Thyroid gland (tissue), 4 donors: ENCODE results near the gene SMIM7. TPM values are rescaled to one million over a fixed set of nuclear protein-coding genes. Genes with fewer than 3 reads are reported as not detected.

Experiments
- DNase-seq, 2 donors: peaks; one replicate each; pipeline ENCODE4 v3.0.0-alpha.2; 2019
- H3K27ac ChIP-seq, 3 donors: fragments of 200-600 bp; sonication (generic); 1 replicate in 2 of 3; 2 replicates in 1 of 3; pipeline ENCODE4 v1.5.1; 2016 to 2019; ENCODE audit warnings: mild to moderate bottlenecking in 1 of 3, moderate library complexity in 1 of 3
- H3K27me3 ChIP-seq: fragments of 200-600 bp; sonication (generic); one replicate; pipeline ENCODE4 v1.5.1; 2019
- H3K36me3 ChIP-seq, 2 donors: fragments of 200-600 bp; sonication (generic); one replicate each; pipeline ENCODE4 v1.5.1; 2016 to 2019
- H3K4me1 ChIP-seq, 2 donors: fragments of 200-600 bp; sonication (generic); one replicate each; pipeline ENCODE4 v1.5.1; 2017 to 2019
- H3K4me3 ChIP-seq, 3 donors: fragments of 200-600 bp; sonication (generic); replicated peaks in 1 of 3; 1 replicate in 2 of 3; 2 replicates in 1 of 3; pipeline ENCODE4 v1.5.1; 2016; ENCODE audit warnings: mild to moderate bottlenecking in 1 of 3
- H3K9me3 ChIP-seq: fragments of 200-600 bp; sonication (generic); one replicate; pipeline ENCODE4 v1.5.1; 2017
- POLR2A ChIP-seq, 2 donors: fragments of 450-650 bp; IDR thresholded peaks; one replicate each; pipeline ENCODE4 v1.6.1; 2017; ENCODE audit warnings: antibody characterized with exemption in 2 of 2, mild to moderate bottlenecking in 2 of 2, moderate library complexity in 1 of 2
- WGBS, 2 donors: methylation state at CpG; one replicate each; pipeline ENCODE4 v1.1.5; 2017; 5-methylcytosine and 5-hydroxymethylcytosine counted together
- intact Hi-C: fragments of 100-400 bp; cut with DNase I; formaldehyde crosslinking; loops from one replicate; pipeline ENCODE4 v1.15.1; 2023
- total RNA-seq, 4 donors: library from RNA; depleted of rRNA; stranded (reverse); fragments of >200 nt; gene quantifications; one replicate each; pipeline ENCODE4 v1.2.3, GENCODE V29; 2016
- TF ChIP-seq, protein P1 (sequence below), 6 experiments: fragments of 200-600 bp in 3 of 6; fragments of 450-650 bp in 3 of 6; sonication (generic) in 3 of 6; IDR thresholded peaks; one replicate each; pipeline ENCODE4 v1.5.1; 2016 to 2019; ENCODE audit warnings: antibody characterized with exemption in 6 of 6, mild to moderate bottlenecking in 2 of 6, inconsistent platforms in 1 of 6, moderate library complexity in 1 of 6

Gene SMIM7
- total RNA-seq, 4 donors from 2014 or later = 80.9 to 171 (median 119) TPM

GRCh38 chr19:16638666-16639065 is 21.3 kb downstream of the SMIM7 start:
- no peak overlapping the region for H3K27ac ChIP-seq
- DNase-seq = no peak
- intact Hi-C loops = no loop called here
- peaks cover 17 to 35% of the 10 kb centered on the region in 2 donors for H3K36me3 ChIP-seq
- H3K27me3 ChIP-seq = no peaks in the 10 kb centered on the region
- TF ChIP-seq, protein P1, sequence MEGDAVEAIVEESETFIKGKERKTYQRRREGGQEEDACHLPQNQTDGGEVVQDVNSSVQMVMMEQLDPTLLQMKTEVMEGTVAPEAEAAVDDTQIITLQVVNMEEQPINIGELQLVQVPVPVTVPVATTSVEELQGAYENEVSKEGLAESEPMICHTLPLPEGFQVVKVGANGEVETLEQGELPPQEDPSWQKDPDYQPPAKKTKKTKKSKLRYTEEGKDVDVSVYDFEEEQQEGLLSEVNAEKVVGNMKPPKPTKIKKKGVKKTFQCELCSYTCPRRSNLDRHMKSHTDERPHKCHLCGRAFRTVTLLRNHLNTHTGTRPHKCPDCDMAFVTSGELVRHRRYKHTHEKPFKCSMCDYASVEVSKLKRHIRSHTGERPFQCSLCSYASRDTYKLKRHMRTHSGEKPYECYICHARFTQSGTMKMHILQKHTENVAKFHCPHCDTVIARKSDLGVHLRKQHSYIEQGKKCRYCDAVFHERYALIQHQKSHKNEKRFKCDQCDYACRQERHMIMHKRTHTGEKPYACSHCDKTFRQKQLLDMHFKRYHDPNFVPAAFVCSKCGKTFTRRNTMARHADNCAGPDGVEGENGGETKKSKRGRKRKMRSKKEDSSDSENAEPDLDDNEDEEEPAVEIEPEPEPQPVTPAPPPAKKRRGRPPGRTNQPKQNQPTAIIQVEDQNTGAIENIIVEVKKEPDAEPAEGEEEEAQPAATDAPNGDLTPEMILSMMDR (IDR thresholded peaks at IDR 0.05) = no peak
- TF ChIP-seq POLR2A (IDR thresholded peaks at IDR 0.05) = no peak
- H3K4me1 ChIP-seq = no peaks in the 10 kb centered on the region
- H3K9me3 ChIP-seq = no peaks in the 10 kb centered on the region
- no peak overlapping the region for H3K4me3 ChIP-seq
- WGBS, 2 donors = 94 to 100% methylated on average over 1 of the region's 1 CpG

- intact Hi-C loops = no loop called here
- no peak for DNase-seq
- Histone ChIP-seq H3K27me3 (no peaks in the 10 kb centered on the region), H3K9me3 (no peaks in the 10 kb centered on the region), H3K4me1 (no peaks in the 10 kb centered on the region), H3K27ac (no peak overlapping the region), H3K4me3 (no peak overlapping the region), H3K36me3 (peaks cover 11 to 29% of the 10 kb centered on the region in 2 donors)
- TF ChIP-seq, protein P1 (IDR thresholded peaks at IDR 0.05) = no peak
- no peak for TF ChIP-seq POLR2A (IDR thresholded peaks at IDR 0.05)
Measured at GRCh38 chr19:16637535-16637934, 22.4 kb downstream of the SMIM7 start.

- Histone ChIP-seq H3K36me3 (peaks cover 6 to 10% of the 10 kb centered on the region in 2 donors), H3K4me1 (peaks cover 13 to 17% of the 10 kb centered on the region in 2 donors), H3K9me3 (no peaks in the 10 kb centered on the region), H3K27me3 (no peaks in the 10 kb centered on the region), H3K4me3 (no peak overlapping the region), H3K27ac (no peak overlapping the region)
- TF ChIP-seq, protein P1 (IDR thresholded peaks at IDR 0.05) = no peak
- no peak for TF ChIP-seq POLR2A (IDR thresholded peaks at IDR 0.05)
- 89 to 92% methylated on average over 6 of the region's 6 CpGs for WGBS, 2 donors
- intact Hi-C loops = no loop called here
- DNase-seq = no peak
Measured at GRCh38 chr19:16631465-16631864, 28.5 kb downstream of the SMIM7 start.

GRCh38 chr19:16628984-16629691 is 30.8 kb downstream of the SMIM7 start:
- Histone ChIP-seq H3K9me3 (no peaks in the 10 kb centered on the region), H3K4me3 (peak overlapping the region; percentile 60 to 94 (median 92)), H3K27me3 (no peaks in the 10 kb centered on the region), H3K27ac (peak overlapping the region; percentile 79 to 95 (median 93)), H3K4me1 (peaks cover 17 to 20% of the 10 kb centered on the region in 2 donors), H3K36me3 (peaks cover 6 to 8% of the 10 kb centered on the region in 2 donors)
- intact Hi-C loops = loop anchor here (5.0 kb wide), 1 partner anchor 57 kb away; the partner anchor contains the start of gene SLC35E1
- WGBS, 2 donors = 12 to 20% methylated on average over 16 to 17 of the region's 23 CpGs
- no peak for TF ChIP-seq POLR2A (IDR thresholded peaks at IDR 0.05)
- TF ChIP-seq, protein P1 (IDR thresholded peaks at IDR 0.05) = no peak
- DNase-seq = peak in 1 of 2 donors; percentile 9
